Epithelial cell of proximal tubule (primary cell): ENCODE data around the gene RNASEH2B. TPM values are rescaled to one million over a fixed set of nuclear protein-coding genes. Genes with fewer than 3 reads are reported as not detected.

Experiments used
- DNase-seq: peaks from one replicate; pipeline ENCODE4 v3.0.0-alpha.2; 2011; ENCODE audit warnings: low read depth
- H3K4me3 ChIP-seq: 2 replicates; pipeline ENCODE4 v1.5.1; 2011; ENCODE audit warnings: low read depth, mild to moderate bottlenecking, low read length
- CTCF ChIP-seq: conservative IDR thresholded peaks from 2 replicates; pipeline ENCODE4 v1.5.1; 2012; ENCODE audit warnings: low read depth, mild to moderate bottlenecking, low read length
- total RNA-seq: library from RNA; depleted of rRNA; stranded (reverse); fragments of >200 nt; gene quantifications from 2 replicates; pipeline ENCODE4 v1.2.3, GENCODE V29; 2015

The RNASEH2B gene
- total RNA-seq, 1 donor from 2014 or later, result 28.3 TPM

DNA sequence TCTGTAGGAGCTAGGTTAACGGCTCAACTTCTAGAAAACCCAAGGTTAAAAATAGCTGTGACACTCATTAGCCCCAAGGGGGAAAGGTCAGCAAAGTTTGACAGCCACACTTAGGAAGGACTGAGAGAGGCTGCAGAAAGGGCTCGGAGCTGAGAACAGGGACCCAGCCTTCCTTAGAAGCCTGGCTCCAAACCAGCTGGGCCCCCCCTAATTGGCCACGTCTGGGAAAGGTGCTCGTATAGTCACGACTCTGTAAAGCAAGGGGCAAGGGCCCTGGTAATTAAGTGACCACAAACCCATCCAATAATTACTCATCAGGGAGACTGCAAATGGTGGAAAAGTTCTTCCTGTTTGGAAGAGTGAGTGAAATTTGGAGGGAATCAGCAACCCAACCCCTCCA lies 90.5 kb downstream of the RNASEH2B start:
- no peak overlapping the region for H3K4me3 ChIP-seq
- DNase-seq, result no peak
- TF ChIP-seq CTCF, result no peak

DNA sequence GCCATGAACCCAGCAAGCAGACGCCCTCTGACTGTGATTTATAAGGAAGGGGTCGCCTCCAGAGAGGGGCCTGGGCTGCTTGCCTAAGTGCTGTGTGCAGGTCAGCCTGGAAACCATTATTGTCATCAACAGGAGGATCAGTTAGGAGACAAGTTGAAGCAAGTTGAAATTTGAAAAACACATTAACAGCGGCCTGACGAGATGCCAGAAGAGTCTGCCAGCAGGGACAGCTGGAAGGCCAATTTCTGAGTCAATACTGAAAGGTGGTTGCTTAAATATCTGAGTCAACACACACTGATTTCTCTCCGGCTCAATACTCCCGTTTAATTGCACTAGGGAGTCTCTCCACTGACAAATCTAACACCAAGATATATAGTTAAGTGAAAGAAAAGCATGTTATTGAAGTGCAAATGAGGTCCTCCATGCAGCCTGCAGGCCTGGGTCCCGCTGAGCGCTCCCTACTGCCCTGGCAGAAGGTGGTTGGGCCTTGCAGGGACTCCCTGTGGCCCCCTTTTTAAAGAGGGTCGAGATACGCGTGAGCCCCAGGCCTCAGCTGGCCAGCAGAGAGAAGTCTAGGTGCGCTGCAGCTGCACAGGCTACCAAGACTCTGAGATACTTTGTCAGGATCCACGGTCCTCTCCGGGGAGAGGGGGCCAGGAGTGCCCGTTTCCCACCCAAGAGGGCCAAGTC lies 91.1 kb downstream of the RNASEH2B start:
- DNase-seq, result no peak
- TF ChIP-seq CTCF, result no peak
- no peak overlapping the region for H3K4me3 ChIP-seq

DNA sequence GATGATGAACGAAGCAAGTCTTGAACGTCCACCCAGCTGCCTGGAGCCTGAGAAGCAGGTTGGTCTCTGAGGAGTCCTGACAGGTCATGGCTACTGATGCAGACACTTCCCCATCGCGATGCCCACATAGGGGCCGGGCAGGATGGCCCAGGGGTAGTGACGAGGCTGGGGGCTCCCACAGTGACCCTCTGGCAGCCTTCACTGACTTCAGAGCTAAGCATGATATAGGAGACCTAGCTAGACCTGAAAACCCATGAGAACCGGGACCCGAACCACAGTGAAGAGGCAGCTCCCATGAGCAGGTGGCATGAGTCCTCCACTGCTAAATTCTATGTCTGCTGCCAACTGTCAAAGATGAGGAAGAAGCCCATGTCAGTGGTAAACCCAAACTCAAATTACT lies 91.7 kb downstream of the RNASEH2B start:
- no peak for TF ChIP-seq CTCF
- no peak for DNase-seq
- no peak overlapping the region for H3K4me3 ChIP-seq

DNA sequence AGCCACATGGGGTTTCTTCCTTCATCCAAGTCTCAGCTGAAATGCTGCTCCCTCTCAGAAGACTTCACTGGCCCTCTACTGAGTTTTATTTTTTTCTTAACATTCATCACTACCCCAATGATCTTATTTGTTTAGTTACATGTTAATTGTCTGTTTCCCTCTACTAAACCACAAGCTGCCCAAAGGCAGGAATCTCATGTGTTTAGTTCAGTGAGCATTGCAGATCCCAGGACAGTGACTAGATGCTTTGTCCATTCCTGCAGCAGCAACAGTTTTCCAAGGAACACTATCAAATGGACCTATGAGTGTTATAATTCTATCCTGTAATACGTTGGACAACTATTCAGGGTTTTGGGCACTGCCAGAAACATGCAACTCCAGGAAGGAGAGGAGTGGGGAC lies 93.1 kb downstream of the RNASEH2B start:
- no peak for DNase-seq
- H3K4me3 ChIP-seq, result no peak overlapping the region
- no peak for TF ChIP-seq CTCF

DNA sequence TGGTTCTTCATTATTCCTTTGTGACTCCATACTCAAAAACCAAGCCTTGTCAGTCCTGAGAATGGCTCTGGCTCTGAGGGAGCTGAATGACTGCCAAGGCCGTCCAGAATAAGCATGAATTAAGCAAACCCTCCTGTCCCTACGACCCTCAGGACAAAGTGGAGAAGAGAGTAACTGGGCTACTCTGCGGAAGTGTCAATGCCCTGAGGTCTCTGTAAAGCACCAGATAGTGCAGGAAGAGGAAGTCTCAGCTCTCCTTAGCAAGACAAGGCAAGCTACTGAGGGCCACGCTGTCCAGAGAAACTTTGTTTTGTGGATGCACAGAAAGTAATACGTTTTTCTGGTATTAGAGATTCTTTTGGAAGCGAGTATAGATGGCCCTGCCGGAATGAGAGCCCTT lies 94.1 kb downstream of the RNASEH2B start:
- TF ChIP-seq CTCF, result no peak
- H3K4me3 ChIP-seq, result no peak overlapping the region
- no peak for DNase-seq

GRCh38 chr13:51004111-51004865 lies 94.7 kb downstream of the RNASEH2B start:
- no peak for TF ChIP-seq CTCF
- no peak for DNase-seq
- no peak overlapping the region for H3K4me3 ChIP-seq
